Activated T-helper 1 cell treated with anti-CD3 and anti-CD28 coated beads, Interleukin-2, amount 50 U/mL, for 16 hours (primary cell): ENCODE results near the gene INSRR.

Experiments used
- DNase-seq, 2 donors: peaks; one replicate each; pipeline ENCODE4 v3.0.0-alpha.2; 2020; ENCODE audit warnings: low read depth in 1 of 2, low spot score in 1 of 2

INSRR gene

DNA sequence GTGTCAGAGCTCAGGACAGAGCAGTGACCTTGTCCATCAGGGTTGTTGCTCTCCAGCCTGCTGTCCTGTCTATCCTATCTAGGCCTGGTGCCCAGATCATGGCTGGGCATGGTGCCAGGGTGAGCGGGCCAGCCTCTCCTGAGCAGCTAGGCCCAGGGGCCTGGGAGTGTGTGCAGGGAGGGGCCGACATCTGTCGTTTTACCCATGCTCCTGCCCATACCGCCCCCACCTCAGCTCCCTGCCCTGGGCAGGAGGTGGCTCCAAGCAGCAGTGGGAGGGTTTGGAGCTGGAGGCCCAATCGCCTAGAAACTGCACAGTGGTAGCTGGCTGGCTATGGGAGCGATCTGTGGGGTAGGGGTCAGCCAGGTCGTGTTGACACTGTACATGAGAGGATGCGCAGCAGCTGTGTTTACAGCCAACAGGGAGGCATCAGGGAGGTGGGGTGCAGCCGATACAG lies 6.5 kb downstream of the INSRR start:
- no peak for DNase-seq

DNA sequence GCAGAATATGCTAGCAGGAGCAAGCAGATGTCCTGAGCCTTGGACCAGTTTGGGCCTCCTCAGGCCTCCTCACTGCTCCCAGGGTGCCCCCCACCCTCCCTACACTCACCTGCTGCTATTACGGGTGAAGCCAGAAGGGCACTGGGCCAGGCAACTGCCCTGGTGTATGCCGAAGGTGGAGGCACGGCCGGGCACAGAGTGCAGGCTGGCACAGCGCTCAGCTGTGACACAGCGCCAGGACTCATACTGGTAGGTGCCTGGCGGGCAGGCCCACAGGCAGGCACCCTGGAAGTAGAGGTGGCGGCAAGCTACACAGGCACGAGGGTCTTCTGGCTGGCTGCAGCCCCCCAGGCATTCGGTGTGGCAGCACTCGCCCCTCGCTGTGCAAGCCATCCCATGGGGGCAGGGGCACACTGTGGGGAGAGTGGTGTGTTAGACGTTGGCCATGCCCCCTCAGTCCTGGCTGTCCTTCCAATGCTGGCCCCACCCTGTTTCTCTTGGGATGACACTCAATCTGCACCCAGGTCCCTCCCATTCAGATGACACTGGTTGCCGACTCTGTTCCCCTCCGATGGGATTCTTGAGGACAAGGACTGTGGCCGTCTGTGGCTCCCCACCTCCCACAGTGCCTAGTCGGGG lies 7.0 kb downstream of the INSRR start:
- DNase-seq = no peak

DNA sequence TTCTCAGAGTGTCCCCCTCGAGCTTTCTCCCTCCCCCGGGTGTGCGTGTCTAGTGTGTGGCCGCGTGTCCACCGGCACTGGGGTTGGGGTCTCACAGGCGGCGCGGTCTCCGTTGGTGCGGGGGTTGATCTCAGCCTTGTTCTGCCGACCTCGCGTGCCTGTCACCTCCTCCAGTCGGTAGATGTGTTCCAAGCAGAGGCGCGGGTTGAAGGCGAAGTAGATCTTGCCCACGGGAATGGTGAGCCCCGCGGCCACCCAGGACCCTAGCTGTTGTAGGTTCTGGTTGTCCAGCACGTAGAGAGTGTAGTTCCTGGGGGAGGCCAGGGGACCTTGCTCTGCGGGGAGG lies 9.8 kb downstream of the INSRR start:
- no peak for DNase-seq

DNA sequence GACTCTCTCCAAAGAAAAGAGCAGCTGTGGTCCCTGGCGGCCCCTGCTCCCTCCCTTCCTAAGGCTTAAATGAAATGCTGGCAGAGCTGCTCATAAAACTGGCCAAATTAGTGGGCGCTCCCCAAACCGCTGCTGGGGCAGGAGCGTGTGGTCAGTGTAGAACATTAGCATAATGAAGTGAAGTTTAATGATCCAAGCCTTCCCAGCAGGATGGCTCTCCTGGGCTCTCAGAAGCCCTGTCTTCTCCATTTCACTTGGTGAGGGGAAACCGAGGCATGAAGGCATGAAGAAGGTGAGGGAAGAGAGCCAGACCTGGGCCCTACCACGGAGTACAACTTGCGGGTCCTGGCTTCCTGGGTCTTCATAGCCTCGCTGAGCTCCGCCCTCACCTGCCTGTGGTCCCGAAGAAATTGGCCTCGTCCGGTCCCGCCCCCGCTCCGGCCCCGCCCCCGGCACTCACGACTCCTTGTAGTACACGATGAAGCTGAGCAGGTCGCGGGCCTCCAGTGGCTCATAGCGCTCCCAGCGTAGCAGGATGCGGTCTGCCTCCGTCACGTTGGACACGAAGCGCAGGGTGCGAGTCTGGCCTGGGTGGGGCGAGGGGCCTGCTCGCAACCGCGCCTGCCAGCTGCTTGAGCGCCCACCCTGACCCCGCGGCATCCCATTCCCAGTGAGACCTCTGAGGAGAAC lies 10.3 kb downstream of the INSRR start:
- peak; percentile 40 to 65 for DNase-seq

- no peak for DNase-seq
These were observed 11.1 kb downstream of the INSRR start for GRCh38 chr1:156847591-156848460.

DNA sequence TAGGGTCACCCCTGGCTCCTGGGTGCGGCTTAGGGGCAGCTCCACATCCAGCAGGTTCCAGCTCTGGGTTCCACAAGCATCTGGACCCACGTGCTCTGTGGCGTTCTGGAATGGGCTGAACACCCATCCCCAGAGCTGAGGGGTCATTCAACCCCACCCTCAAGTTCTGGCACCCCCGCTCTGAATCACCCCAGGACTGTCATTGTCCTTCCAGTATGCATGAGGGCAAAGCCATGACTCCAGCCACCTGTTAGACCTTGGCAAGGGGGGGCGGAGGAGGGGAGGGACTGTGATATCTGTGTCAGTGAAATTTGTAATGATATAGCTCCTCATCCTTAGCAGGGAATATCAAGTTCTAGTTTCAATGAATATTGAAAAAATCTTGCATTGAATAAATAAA lies 12.3 kb downstream of the INSRR start:
- no peak for DNase-seq

- DNase-seq = no peak
These were observed 12.9 kb downstream of the INSRR start for GRCh38 chr1:156845953-156846545.

DNA sequence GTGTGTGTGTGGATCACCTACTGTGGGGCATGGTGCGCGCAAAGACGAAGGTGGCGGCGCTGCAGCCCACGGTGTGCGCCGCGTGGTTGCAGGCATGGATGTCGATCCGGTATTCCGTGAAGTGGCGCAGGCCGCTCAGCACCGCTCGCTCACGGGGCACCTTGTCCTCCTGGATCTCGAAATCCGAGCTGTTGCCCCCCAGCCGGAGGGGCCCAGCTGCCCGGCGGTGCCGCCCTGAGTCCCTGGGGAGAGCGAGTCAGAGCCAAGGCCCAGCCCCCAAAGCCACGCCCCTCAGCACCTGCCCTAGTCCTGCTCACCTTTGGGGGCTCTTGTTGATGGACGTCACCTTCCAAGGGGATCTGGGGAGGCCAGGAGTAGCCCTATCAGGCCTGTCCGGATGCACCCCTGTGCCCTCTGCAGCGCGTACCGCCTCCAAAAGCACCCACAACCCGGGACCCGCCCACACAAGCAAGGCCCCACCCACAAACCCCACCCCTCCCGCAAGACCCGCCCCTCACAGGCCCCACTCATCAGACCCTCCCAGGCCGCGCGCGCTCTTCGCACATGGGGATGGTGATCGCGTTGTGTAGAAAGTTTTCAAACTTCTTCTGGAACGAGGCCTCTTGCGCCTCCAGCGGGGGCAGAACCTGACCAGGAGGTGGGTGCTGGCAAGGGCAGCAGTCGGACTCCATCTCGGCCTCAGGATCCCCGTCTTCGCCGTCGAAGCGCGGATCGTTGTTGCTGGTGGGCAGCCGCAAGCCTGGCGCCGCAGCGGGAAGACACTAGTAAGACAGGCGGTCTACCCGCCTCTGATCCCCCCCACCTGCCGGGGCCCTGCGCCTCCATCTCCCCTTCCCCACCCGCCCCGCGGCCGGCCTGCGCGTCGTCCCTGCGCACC lies 13.6 kb downstream of the INSRR start:
- DNase-seq = peak in 1 of 2 donors; percentile 24

DNA sequence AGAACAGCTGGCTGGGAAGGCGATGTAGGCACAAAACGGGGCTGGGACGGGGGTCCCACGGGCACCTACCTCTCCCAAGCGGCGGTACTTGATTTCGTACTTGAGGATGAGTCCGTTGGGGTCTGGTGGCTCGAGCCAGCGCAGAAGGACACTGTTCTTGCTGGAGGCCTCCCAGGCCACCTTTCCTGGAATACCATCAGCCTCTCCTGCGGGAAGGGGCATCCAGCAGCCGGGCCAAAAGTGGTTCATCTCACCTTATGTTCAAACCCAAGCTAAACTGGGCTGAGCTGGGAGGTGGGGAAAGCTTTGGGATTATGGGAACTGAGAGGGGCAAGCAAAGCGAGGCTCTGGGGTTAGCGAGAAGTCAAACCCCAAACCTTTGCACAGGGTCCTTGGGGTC lies 14.3 kb downstream of the INSRR start:
- DNase-seq = no peak

DNA sequence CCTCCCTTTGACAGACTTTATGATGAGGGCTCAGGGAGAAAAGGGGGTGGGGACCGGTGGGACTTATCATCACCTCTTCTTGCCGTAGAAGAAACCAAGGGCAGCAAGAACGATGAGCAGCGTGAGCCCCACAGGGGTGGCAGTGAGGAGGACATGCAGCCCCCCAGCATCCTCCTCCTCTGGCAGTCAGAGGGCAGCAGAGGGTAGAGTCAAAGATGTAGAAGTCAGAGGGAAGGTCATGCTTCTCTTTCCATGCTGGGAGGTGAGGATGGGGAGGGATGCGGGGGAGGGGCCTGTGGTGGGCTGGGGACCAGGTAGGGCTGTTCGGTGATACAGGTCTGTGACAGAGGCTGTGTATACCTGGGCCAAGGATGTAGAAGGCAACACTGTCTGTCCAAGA lies 14.8 kb downstream of the INSRR start:
- DNase-seq = no peak

- DNase-seq = no peak
These were observed 16.2 kb downstream of the INSRR start for GRCh38 chr1:156842618-156843300.

GRCh38 chr1:156841295-156841855 lies 17.5 kb downstream of the INSRR start:
- no peak for DNase-seq

- no peak for DNase-seq
These were observed 18.0 kb downstream of the INSRR start for GRCh38 chr1:156840898-156841279.

- DNase-seq = no peak
These were observed 18.6 kb downstream of the INSRR start for GRCh38 chr1:156840186-156840897.

- DNase-seq = no peak
These were observed 19.3 kb downstream of the INSRR start for GRCh38 chr1:156839426-156840109.

DNA sequence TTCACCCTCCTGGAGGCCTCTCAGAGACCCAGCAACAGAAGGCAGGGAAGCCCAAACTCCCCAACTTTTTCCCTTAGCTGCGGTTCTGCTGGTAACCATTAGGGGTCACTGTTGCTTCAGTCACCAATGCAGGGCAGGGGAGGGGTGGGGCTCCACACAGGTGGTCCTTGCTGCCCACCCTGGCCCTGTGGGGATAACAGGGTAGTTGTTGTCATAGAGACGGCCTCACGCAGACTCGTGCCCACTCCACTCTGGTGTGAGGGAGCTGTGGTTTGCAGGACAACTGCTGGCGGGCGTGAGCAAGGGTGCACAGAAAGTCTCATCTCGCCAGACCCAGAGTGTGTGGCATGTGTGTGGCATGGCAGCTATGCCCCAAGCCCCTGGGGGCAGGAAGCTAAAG lies 19.9 kb downstream of the INSRR start:
- DNase-seq = no peak

DNA sequence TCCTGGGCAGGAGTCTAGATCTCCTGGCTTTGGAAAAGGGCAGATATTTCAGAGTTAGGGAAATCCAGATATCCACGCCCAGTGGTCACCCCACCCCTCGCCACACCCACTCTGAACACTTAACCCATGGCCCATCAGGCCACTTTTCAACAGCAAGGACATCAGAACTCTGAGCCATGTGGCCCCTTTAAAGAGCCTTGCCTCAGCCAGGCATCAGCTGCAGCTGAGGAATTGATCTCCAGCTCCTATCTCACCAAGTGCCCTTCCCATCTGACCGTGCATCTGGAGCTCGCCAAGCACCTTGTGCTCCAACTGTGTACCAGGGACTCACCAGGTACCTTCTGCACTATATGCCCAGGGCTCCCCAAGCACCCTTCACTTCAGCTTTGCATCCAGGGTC lies 22.0 kb downstream of the INSRR start:
- DNase-seq = no peak

GRCh38 chr1:156836041-156836654 lies 22.8 kb downstream of the INSRR start:
- DNase-seq = no peak
